GM18526 (cell line): ENCODE results near the gene SLC1A7.

Experiments used
- POLR2A ChIP-seq: IDR thresholded peaks from 3 replicates; pipeline ENCODE4 v1.6.1; 2011; ENCODE audit not compliant: insufficient read length; ENCODE audit errors: extremely low read depth

The SLC1A7 gene

DNA sequence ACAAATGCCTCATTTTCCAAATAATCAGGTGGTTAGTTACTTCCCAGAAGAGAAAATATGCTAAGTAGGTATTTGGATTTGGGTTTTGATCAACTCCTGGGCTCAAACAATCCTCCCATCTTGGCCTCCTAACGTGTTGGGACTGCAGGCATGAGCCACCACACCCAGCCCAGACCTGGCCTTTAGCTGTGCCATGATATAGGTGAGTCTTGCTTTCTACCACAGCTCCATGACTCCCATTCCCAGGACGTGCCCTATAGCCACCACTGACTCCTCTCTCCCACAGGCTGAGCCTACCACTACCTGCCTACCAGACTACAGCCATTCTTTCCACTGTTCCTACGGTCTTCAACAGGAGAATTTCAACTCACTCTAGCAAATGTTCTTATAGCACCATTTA, 1.8 kb upstream of the SLC1A7 start:
- TF ChIP-seq POLR2A, result no peak

DNA sequence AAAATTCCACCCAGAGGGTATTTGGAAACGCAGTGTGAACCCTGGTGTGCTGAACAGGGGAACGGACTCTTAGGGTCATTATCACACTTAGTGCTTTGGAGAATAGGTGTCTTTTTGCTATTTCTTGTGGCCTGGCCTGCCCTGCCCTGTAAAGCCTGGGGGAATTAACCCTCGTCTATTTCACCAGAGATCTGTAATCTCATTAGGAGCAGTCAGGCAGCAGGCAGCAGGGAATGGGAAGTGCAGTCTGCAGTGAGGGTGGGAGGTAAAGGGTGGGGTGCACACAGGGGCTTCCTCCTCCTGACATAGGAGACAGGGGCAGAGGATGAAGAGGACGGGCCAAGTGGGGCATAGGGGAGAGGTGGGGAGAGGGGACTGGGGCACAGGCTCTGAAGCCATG, 1.1 kb upstream of the SLC1A7 start:
- no peak for TF ChIP-seq POLR2A

DNA sequence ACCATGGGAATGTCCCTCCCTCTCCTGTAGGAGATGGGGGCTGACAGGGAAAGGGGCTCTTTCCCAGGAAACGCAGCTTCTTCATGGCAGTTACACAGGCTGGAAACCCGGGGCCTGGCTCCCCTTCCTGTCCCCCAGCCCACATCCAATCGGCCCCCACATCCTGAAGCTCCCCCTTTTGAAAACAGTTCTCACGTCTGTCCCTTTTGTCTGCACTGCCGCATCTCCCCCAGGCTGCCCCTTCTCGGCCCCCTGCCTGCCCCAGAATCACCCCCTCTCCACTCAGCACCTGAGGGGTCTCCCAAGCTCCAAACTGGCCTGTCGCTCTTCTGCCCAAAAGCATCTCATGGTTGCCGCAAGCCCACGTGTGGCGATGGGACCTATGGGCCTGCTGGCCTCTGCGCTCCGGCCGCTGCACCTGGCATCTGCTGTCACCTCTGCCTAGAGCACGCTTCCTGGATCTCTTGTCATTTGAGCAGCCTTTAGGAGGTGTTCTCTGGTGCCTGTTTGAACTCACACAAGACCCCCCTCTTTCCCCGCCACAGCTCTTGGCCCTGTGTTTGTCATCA, 867 bp downstream of the SLC1A7 start:
- no peak for TF ChIP-seq POLR2A

DNA sequence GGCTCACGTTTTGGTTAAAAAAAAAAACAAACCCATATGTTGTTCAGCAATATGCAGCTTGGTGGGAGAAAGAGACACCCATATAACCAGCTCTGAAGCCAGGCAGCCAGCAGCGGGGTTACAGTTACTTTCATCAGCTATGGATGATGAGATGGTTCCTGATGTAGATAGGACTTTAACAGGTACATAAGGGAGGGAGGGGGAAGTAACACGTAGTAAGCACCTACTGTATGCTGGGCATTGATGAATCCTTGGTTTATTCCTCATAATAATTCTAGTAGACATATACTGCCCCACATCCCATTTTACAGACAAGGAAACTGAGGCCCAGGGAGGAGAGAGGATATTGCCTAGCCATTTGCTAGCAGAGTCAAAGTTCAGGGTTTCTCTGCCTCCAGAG, 2.0 kb downstream of the SLC1A7 start:
- no peak for TF ChIP-seq POLR2A

DNA sequence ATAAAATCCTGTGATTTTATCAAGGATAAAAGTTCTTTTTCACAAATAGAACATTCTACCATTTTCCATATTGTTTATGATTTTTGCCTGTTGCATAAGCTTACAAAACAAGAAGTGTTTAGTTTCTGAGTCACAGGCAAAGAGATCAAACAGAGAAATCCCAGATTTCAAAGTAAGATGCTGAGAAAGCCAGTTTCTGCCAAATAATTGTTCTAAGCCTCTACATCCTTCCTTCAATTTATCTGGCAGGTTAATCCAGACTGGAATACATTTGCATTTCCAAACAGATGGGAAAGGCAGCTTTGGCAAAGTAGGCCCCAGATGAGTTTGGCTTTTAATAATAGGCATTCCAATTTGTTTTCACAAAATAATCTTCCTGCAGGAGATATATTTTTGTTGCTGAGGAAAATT, 2.5 kb downstream of the SLC1A7 start:
- TF ChIP-seq POLR2A, result no peak

DNA sequence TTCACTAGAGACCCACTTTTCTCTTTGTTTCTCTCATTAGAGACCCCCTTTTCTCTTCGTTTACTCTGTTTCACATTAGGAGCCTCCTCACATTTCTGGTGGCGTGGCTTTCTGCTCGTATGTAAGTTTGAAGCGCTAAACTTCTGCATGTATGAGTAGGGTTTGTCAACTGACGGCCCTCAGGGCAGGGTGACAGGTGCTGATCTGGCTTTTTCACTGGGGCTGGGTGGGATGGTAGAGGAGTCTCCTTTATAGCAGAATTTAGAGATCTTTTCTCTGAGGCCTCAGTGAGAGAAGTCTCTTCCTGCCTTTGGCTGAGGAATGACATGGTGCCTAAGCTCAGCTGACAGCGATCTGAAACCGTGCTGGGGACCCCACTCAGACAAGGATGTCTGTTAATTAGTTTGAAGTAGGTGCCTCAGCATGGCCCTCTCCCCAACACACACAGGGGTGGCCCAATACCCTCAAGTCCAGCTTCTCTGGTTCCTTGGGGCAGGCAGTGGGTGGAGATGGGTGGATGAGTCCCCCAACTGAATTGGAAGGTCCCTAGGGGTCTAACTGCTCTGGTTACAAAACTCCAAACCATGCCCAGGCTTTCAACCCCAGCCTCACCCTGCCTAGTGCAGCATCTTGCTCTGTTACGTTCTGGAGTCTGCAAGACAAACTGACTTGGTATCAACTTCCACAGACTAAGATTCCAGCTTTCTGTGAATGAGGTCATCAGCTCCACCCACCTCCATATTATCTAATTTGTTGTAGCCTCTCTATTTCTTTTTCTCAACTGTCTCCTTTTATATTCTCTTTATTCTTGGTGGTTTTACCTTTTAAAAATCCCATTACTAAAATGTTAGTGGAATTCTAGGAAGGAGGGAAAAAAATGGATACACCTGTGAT, 3.2 kb downstream of the SLC1A7 start:
- TF ChIP-seq POLR2A, result no peak

DNA sequence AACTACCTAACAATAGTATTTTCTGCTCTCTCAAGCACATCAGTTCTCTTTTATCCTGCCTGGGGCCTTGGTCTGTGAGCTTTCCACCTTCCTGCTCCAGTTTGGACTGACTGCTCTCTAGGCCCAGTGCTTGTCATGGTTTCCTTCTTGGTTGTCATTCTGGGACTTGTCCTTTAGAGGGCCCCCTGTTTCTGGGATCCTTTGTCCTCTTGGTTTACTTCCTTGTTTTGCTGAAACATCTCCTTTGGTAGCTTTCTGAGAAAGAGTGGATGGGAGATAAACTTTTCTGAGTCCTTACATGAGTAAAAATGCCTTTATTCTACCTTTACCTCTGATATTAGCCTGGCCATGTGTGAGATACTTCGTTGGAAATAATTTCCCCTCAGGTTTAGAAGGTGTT, 4.7 kb downstream of the SLC1A7 start:
- TF ChIP-seq POLR2A, result no peak

DNA sequence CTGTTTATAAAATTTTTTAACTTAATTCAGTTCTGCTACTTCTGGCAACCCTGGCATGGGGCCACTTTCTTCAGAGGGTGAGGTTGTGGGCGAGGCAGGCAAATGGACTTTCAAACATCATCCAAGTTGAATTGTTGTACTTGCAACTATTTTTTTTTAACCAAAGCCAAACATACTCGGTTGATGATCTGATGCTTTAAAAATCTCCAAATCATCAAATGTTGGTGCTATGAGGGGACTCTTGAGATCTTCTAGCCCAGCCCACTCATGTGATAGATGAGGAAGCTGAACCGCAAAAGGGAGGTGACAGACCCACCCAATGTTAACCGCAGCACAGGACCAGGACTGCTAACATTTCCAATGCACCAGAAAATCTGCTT, 6.7 kb downstream of the SLC1A7 start:
- TF ChIP-seq POLR2A, result no peak

DNA sequence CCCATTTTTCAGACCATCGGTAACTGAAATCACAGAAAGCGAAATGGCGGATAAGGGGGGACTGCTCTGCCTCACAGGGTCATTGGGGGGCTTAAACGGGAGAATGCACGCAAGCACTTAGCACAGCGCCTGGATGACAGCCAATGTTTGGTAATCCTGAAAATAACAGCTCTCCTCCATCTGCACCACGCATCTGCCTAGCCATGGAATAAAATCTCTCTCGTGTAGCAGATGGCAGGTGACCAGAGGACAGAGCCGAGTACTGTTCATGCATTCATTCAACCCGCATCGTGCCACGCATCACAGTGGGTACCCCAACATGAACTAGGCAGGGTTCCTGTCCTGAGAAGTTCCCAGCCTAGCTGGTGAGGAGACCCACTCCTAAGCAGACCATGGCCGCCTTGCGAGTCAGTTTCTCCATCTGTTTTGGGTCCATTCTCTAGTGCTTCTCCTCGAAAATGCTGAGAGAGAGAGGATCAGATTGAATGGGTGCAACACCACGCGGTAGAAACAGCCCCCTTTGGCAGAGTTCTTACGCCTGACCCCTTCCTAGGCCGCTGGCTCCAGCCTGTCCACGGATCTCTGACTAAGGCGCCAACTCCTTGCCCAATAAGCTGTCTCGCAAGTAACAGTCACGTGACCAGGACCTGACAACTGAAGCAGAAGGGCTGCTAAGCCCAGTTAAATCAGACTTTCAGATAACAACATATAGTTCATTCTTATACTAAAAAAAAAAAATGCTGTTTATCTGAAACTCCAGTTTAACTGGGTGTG, 7.3 kb downstream of the SLC1A7 start:
- no peak for TF ChIP-seq POLR2A

DNA sequence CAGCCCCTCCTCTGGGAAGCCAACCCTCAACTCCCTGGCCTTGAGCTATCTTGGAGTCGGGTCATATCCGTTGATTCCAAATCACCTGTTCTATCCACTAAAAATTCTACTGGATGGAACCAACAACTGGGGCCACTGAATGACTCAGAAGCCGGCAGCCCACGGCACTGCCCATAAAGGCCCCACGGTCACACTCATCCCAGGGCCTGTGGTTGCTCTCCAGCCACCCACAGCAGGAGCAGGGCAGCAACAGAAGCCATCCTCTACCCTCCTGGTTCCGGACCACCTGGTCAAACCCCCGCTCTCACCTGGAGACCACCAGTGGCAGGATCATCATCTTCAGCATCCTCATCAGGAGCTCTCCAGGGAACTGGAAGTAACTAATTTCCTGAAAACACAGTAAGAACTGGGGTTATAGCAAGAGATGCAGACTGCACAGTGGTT, 8.4 kb downstream of the SLC1A7 start:
- TF ChIP-seq POLR2A, result no peak

DNA sequence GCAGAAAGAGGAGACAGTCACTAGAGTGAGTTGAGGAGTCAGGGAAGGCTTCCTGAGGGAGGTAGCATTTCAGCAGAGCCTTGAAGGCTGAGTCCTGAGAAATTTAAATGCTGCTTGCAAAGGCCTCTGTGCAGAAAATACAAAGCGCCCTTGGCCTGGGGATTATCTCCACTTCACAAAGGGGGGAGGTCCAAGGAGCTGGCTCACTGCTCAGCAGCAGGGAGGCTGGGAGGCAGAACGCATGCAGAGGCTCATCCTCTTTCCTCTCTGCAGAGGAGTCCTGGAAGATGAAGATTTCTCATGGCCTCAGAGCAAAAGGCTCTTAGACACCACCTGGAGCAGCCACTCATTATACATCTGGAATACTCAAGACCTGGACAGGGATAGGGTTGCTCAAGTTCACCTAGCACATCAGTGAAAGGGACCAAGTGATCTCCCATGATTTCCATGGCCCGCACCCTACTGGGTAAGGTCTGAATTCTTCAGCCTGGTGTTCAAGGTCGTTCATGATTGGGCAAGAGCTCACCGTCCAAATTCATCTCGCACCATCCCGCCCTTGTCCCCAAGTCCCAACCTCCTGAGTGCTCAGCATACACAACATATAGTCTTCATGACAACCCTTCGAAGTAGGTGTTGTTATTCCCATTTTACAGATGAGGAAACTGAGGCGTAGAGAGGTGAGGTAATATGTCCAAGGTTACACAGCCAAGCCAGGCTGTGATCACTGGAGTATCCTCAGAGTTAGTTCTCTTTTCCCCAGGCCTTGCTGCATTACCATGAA, 9.0 kb downstream of the SLC1A7 start:
- TF ChIP-seq POLR2A, result no peak

DNA sequence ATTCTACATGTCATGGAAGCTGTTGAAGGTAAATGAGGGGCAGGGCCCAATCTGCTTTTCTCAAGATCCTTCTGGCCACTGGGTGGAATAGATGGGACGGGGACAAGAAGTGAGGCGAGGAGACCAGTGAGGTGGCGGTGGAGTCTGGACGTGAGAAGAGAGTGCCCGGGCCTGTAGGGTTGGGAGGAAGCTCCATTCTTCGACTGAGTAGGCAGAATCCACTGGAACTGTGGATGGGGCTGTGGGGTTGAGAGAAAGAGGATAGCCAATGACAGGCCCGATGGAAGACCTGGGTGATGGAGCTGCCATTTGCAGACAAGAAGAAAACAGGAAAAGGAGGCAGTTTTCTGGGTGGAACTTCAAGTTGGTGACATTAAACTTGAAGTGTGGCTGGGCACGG, 10.3 kb downstream of the SLC1A7 start:
- TF ChIP-seq POLR2A, result no peak

DNA sequence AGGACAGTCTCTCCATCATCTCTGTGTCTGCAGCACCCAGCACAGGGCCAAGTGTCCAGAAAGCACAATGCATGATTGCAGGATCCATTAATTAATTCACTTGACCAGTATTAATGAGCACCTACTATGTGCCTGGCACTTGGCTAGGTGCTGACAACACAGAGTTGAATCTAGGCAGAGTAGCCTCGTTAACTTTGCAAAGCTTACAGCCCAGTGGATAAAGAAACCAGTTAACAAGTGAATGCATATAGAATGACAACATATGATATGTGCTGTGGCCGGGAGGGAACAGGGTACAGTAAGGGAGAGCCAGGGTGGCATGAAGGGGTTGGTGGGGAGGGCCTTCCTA, 10.9 kb downstream of the SLC1A7 start:
- TF ChIP-seq POLR2A, result no peak

DNA sequence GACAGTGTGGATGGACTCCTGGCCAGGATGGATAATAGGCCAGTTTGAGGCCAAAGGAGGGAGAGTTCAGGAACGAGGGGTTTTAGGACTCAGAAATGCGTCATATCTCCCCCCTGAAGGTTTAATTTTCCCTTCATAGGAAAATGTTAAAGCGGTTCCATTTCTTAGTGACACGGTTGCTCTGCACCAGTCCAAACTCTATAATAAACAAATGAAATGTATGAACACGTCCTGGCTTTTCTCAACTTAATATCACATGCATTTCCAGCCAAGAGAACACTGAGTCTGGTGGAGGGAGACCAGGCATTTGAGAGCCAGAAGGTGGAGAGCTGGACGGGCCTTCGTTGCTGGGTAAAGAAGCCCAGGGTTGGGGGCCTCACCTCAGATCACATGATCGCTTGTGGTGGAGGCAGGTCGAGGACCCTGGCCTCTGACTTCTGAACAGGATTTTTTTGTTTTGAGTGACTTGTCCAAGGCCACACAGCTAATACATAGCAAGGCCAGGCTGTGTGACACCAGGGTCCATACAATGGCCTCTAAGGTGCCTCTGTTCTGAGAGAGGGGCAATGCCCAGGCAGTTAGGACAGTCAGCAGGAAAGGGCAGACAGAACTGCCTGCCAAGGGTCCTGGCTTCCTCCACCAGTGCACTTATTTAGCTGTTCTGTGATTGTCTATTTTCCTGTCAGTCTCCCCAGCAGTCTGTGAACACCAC, 11.4 kb downstream of the SLC1A7 start:
- TF ChIP-seq POLR2A, result no peak

DNA sequence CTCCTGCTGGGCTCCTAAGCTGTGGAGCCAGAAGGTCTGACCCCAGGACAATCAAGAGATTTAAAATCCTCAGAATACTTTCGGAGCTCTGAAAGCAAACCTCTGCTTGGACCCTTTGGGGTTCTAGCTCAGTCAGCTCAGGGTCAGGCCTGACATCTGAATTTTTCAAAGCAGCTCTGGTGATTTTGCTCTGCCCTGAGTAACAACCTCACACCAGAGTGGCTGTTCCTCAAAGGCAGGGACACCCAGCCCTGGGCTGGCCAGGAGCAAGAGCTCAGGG, 11.9 kb downstream of the SLC1A7 start:
- no peak for TF ChIP-seq POLR2A
